ENCODE results near the gene DLG5.

DNA sequence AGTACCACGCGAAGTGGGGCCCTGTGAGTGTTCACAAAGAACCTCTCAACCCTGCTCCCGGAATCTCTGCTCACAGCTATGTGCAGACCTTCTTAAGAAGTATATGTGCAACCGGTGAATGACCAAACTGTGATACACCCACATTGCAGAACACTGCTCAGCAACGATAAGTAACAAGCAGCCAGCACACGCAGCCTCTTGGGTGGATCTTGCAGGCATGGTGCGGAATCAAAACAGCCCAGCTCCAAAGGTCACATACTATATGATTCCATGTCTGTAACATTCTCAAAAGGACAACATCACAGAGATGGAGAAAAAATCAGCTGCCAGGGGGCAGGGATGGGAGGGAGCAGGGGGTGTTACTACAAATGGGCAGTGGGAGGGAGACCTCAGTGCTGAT is 101.6 kb downstream of the DLG5 start:
- TF ChIP-seq, protein P1, sequence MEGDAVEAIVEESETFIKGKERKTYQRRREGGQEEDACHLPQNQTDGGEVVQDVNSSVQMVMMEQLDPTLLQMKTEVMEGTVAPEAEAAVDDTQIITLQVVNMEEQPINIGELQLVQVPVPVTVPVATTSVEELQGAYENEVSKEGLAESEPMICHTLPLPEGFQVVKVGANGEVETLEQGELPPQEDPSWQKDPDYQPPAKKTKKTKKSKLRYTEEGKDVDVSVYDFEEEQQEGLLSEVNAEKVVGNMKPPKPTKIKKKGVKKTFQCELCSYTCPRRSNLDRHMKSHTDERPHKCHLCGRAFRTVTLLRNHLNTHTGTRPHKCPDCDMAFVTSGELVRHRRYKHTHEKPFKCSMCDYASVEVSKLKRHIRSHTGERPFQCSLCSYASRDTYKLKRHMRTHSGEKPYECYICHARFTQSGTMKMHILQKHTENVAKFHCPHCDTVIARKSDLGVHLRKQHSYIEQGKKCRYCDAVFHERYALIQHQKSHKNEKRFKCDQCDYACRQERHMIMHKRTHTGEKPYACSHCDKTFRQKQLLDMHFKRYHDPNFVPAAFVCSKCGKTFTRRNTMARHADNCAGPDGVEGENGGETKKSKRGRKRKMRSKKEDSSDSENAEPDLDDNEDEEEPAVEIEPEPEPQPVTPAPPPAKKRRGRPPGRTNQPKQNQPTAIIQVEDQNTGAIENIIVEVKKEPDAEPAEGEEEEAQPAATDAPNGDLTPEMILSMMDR (IDR thresholded peaks at IDR 0.05; ENCODE audit: insufficient read depth, low read depth, low read length), result no peak
- no peak for TF ChIP-seq EZH2 (IDR thresholded peaks at IDR 0.05; ENCODE audit: insufficient read depth, low read length)

All from astrocyte (in vitro differentiated cells and primary cell).